Left ventricle myocardium superior (tissue), 1 donor: ENCODE results near the gene PTH2. TPM values are rescaled to one million over a fixed set of nuclear protein-coding genes. Genes with fewer than 3 reads are reported as not detected.
A peak's percentile ranks its signal among the peaks of the same experiment; 100 is the strongest.
"Not testable (repeated sequence)": the region's sequence is repeated elsewhere in the genome, so short reads cannot be mapped to it uniquely, and the experiment has no call there.

Experiments used
- ATAC-seq: fragments of 200-7000 bp; cut with Tn5 transposase; one replicate; pipeline ENCODE4 v1.9.1; 2020; ENCODE audit warnings: mild to moderate bottlenecking, moderate library complexity
- DNase-seq: peaks from one replicate; pipeline ENCODE4 v3.0.0-alpha.2; 2020
- intact Hi-C: fragments of 100-400 bp; cut with micrococcal nuclease; formaldehyde crosslinking; loops from one replicate; pipeline ENCODE4 v1.11.0; 2022
- total RNA-seq: library from RNA; stranded (reverse); fragmentation: NEBNext Ultra II Directional; extraction: Animal tissue kit (Norgen Biotek cat#: 25700); gene quantifications from one replicate; pipeline ENCODE4 v1.2.1, GENCODE V29; 2021
- donor health status: DM: no; HTN: yes; CAD: no; lungs with severe emphysema.

Gene PTH2
- total RNA-seq, 1 donor from 2014 or later, result not detected

DNA sequence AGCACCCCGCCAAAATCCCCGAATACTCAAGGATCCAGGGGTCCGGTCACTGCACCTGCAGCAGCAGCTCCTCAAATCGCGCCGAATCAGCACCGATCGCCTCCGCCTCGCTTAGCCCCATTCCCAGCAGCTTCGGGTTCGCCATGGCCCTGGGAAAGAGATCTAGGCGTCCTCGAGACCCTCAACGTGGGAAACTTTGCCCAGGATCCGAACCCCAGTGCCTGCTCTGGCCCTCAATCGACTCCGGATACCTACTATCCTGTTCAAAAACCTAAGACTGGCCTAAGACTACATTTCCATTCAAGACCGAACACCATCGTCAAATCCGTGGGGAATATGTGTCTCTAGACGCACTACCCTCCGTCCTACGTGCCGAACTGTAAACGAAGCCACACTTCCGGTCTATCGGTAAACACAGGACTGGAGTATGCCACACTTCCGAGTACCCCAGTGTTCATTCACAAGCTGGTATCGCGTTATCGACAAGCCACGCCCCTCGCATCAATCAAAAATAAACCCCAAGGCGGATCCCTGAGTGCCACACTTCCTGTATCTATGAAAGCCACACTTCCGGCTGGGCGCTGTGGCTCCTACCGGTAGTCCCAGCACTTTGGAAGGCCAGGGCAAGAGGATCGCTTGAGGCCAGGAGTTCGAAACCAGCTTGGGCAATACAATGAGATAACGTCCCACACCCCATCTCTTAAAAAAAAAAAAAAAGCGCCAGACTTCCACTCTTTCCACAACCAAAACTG lies 28.4 kb upstream of the PTH2 start, which contains the start of gene PIH1D1:
Gene PIH1D1, minus strand, starts transcription at position 385 of the 752 bp plus-strand sequence. Its CDS starts 240 bp downstream, at position 145.
- ATAC-seq, result peak; percentile 75
- intact Hi-C loops, result no loop called here

DNA sequence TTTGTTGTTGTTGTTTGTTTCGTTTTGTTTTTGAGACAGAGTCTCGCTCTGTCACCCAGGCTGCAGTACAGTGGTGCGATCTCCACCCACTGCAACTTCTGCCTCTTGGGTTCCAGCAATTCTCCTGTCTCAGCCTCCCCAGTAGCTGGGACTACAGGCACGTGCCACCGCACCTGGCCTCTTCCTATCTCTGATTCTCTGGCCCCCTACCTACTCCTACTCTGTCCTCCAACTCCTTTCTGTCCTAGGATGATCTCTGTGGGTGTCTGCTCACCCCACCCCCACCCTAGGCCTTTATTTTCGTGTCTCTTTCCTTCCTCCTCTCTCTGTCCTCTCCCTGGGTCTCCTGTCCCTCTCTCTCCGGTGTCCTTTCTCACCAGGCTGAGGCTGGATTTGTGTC lies 27.2 kb upstream of the PTH2 start:
- DNase-seq (no peak), ATAC-seq (no peak)
- intact Hi-C loops, result no loop called here

More for the DNA sequence above, 28.4 kb upstream of the PTH2 start, which contains the start of gene PIH1D1:
- DNase-seq, result peak; percentile 94

DNA sequence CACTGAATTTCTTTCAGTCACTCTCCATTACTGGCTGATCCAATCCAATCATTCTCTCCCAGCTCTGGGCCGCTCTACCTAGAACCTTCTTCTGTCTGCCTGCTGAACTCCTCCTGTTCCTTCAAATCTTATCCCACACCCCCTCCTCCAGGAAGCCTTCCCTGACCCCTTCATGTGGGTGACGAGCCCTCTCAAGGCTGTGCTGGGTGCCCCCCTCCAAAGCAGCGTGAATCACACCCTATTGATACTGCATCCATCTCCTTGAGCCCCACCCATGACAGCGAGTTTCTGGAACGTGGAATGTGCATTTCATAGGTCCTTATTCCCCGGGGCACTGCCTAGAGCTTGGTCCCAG lies 25.2 kb upstream of the PTH2 start:
- ATAC-seq (no peak), DNase-seq (no peak)
- intact Hi-C loops, result no loop called here

- ATAC-seq (no peak), DNase-seq (peak; percentile 62)
- intact Hi-C loops, result no loop called here
Measured at GRCh38 chr19:49447485-49448431, 24.5 kb upstream of the PTH2 start.

- DNase-seq (no peak), ATAC-seq (no peak)
- intact Hi-C loops, result no loop called here
Measured at GRCh38 chr19:49445997-49446396, 22.8 kb upstream of the PTH2 start.

DNA sequence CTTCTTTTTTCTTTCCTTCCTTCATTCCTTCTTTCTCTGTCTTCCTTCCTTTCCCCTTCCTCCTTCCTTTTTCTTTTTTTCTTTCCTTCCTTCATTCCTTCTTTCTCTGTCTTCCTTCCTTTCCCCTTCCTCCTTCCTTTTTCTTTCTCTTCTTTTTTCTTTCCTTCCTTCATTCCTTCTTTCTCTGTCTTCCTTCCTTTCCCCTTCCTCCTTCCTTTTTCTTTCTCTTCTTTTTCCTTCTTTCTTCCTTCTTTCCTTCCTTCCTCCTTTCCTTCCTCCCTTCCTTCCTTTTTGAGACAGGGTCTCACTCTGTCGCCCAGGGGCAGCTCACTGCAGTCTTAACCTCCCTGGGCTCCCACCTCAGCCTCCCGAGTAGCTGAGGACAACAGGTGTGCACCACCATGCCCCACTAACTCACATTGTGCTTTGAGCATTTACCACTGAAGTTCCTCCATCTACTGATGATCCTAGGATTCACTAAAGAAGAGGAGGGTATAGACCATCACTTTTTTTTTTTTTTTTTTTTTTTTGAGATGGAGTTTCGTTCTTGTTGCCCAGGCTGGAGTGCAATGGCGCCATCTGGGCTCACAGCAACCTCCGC lies 21.0 kb upstream of the PTH2 start:
- DNase-seq, ATAC-seq: not testable (repeated sequence)
- intact Hi-C loops, result loop anchor here (5.0 kb wide), 1 partner anchor 52 kb away; no protein-coding TSS in a partner anchor

- ATAC-seq, result peak; percentile 87
- peak; percentile 96 for DNase-seq
- intact Hi-C loops, result loop anchor here (5.0 kb wide), 1 partner anchor 51 kb away; no protein-coding TSS in a partner anchor
Measured at GRCh38 chr19:49443366-49444099, 20.3 kb upstream of the PTH2 start.

GRCh38 chr19:49442771-49443365 lies 19.6 kb upstream of the PTH2 start:
- peak; percentile 85 for ATAC-seq
- intact Hi-C loops, result loop anchor here (5.0 kb wide), 1 partner anchor 51 kb away; no protein-coding TSS in a partner anchor
- DNase-seq, result peak; percentile 96

GRCh38 chr19:49442354-49442753 lies 19.1 kb upstream of the PTH2 start:
- intact Hi-C loops, result loop anchor here (5.0 kb wide), 1 partner anchor 50 kb away; no protein-coding TSS in a partner anchor
- DNase-seq, result no peak
- ATAC-seq, result peak; percentile 5

- intact Hi-C loops, result loop anchor here (5.0 kb wide), 1 partner anchor 50 kb away; no protein-coding TSS in a partner anchor
- DNase-seq (no peak), ATAC-seq (no peak)
Measured at GRCh38 chr19:49441960-49442350, 18.7 kb upstream of the PTH2 start.

GRCh38 chr19:49441210-49441959 lies 18.1 kb upstream of the PTH2 start, which contains the start of gene SLC17A7:
Gene SLC17A7, minus strand, starts transcription at chr19:49441527. Its CDS starts 148 bp downstream, at chr19:49441379.
- DNase-seq (peak; percentile 70), ATAC-seq (peak; percentile 10)
- intact Hi-C loops, result loop anchor here (5.0 kb wide), 1 partner anchor 49 kb away; no protein-coding TSS in a partner anchor

GRCh38 chr19:49440439-49441209 lies 17.4 kb upstream of the PTH2 start:
- intact Hi-C loops, result loop anchor here (5.0 kb wide), 1 partner anchor 48 kb away; no protein-coding TSS in a partner anchor
- DNase-seq, result no peak

GRCh38 chr19:49439836-49440235 lies 16.6 kb upstream of the PTH2 start:
- no peak for ATAC-seq
- DNase-seq, result no peak
- intact Hi-C loops, result loop anchor here (5.0 kb wide), 1 partner anchor 48 kb away; no protein-coding TSS in a partner anchor

More at GRCh38 chr19:49440439-49441209, 17.4 kb upstream of the PTH2 start:
- no peak for ATAC-seq

- no peak for DNase-seq
- intact Hi-C loops, result no loop called here
- ATAC-seq, result no peak
Measured at GRCh38 chr19:49438261-49438660, 15.0 kb upstream of the PTH2 start.

GRCh38 chr19:49437231-49437630 lies 14.0 kb upstream of the PTH2 start:
- intact Hi-C loops, result no loop called here
- no peak for ATAC-seq
- no peak for DNase-seq

DNA sequence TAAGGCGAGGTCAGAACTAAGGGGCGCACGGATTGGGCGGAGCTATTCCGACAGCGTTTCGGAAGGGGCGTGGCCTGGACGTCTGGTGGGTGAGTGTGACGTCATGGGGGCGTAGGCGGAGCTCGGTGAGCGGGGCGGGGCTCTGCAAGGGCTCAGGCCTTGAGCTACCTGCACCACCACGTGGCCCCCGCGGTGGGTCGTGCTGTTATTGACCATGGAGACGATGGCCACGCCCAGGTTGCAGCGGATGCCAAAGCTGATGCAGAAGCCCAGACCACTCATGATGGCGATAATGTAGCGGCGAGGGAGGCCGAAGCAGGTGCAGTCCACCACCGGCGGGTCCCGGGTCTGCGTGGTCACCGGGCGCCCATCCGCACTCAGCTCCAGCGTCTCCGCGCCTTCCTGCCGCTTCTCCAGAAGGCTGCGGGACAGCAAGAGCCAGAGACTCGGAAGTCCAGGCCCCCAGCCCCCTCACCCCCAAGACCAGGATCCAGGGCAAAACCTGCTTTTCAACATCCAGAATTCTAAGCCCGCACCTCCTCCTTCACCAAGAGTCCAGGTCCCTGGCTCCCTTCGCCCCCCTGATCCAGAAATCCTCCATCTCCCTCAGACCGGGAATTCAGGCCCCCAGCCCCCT lies 13.3 kb upstream of the PTH2 start:
- ATAC-seq (no peak), DNase-seq (peak; percentile 43)
- intact Hi-C loops, result no loop called here
